SK-N-MC (cell line): ENCODE results near the gene STXBP5L.

Experiments
- FOXP2 ChIP-seq: optimal IDR thresholded peaks from 2 replicates; pipeline ENCODE3; 2011; ENCODE audit warnings: mild to moderate bottlenecking, moderate library complexity; ENCODE audit not compliant: insufficient read depth; ENCODE audit errors: extremely low read length, control extremely low read depth
- POLR2AphosphoS5 ChIP-seq: IDR thresholded peaks from 2 replicates; pipeline ENCODE4 v1.6.1; 2012; ENCODE audit warnings: mild to moderate bottlenecking, low read depth, low read length, borderline replicate concordance

DNA sequence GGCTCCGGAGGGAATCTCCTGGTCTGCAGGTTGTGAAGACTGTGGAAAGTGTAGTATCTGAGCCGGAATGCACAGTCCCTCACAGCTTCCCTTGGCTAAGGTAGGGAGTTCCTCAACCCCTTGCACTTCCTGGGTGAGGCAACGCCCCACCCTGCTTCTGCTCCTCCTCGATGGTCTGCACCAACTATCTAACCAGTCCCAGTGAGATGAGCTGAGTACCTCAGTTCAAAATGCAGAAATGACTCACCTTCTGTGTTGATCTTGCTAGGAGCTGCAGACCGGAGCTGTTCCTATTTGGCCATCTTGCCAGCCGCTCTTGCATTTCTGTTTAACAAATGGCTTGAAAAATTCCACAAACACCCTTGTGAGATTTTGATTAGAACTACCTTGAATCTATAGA, 156.1 kb downstream of the STXBP5L start:
- no peak for TF ChIP-seq POLR2AphosphoS5
- no peak for TF ChIP-seq FOXP2
